Kidney capillary endothelial cell (primary cell): Measurements from ENCODE around the gene AGRN.
A peak's percentile ranks its signal among the peaks of the same experiment; 100 is the strongest.
"Not testable (repeated sequence)": the region's sequence is repeated elsewhere in the genome, so short reads cannot be mapped to it uniquely, and the experiment has no call there.

Source experiments
- DNase-seq: peaks from one replicate; pipeline ENCODE4 v3.0.0-alpha.2; 2018; ENCODE audit warnings: low spot score

Gene AGRN

GRCh38 chr1:1067284-1067859 lies 47.5 kb downstream of the AGRN start:
- no peak for DNase-seq

GRCh38 chr1:1067860-1068516 lies 48.1 kb downstream of the AGRN start:
- DNase-seq: no peak

DNA sequence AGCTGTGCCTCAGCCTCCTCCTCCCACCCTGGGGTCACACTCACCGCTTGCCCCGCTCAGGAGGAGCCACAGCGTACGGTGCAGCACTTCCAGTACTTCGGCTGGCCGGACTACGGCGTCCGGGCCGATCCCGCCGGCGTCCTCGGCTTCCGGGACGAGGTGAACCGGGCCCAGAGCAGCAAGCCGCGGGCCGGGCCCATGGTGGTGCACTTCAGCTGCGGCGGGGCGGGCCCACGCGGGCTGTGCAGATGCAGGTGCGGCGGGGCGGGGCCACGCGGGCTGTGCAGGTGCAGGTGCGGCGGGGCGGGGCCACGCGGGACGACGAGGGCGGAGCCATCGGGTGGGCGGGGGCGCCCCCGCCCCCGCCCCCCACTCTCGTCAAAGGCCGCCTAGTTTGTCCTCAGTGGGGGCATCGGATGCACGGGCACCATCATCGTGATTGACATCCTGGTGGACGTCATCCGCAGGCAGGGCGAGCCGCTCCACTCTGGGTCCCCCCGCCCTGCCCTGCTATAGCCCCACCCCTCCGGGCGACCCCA lies 48.7 kb downstream of the AGRN start:
- no peak for DNase-seq

DNA sequence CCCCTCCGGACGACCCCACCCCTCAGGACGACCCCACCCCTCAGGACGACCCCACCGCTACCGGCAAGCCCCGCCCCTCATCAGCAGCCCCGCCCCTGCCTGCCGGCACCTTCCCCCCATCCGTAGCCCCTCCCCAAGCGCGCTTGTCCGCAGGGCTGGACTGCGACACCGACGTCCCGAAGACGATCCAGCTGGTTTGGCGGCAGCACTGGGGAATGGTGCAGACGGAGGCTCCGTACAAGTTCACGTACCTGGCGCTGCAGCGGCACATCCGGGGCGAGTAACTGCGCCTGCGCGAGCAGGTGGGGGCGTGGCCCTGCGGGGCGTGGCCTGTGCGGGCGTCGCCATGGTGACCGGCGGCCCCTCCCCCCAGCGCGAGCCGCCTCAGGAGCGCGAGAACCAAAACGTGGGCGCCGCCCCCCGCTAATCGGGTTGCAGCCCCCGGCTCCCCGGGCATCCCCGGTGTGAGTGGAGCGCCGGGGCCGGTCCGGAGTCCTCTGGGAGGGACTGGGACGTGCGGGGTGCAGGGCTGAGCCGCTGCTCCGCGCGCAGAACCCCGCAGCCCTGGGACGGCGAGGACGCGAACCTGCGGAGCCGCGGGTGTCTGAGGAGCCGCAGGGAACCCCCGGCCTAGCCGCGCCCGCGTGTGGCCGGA lies 49.3 kb downstream of the AGRN start:
- DNase-seq: peak; percentile 34

DNA sequence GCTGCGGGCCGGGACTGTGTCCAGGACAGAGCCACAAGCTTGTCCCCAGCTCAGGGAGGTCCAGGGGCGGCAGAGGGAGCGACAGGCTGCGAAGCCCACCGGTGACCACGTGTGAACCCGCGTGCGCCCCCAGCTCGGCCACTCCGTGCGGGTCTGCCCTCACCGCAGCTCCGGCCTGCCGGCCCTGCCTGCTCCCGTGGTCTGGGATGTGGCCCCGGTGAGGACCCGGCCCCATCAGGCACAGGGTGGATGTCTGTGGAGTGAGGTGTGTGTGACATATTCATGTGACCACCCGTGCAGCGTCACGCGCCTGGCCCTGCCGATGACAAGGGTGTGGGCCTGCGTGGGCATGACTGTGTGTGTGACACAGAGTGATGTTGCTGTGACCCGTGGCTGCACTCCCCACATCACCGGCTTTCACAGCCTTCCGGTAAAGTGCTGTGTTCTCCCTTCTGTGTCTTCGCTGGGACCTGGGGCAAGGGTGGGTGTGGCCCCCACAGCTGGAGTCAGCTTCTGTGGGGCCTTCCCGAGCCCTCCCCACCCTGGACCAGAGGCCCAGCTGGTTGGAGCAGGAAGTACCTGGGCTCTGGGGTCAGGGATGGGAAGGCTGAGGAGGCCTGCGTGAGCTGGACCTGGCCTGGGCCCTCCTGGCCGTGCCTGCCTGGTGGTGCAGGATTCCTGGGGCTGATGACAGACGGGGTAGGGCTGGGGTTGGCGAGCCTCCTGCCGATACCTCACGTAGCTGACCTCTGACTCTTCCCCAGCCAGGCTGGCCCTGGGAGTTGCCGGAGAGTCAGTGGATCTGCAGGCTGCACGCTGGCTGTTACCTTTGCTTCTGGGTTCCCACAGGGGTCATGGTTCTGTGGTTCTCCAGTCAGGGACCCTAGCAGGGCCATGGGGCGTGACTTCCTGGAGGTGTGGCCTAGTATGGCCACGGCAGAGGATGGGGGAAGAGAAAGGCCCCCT lies 50.1 kb downstream of the AGRN start:
- no peak for DNase-seq

GRCh38 chr1:1071486-1072298 lies 51.8 kb downstream of the AGRN start:
- no peak for DNase-seq

GRCh38 chr1:1072299-1072848 lies 52.5 kb downstream of the AGRN start:
- DNase-seq: no peak

- no peak for DNase-seq
Observed at GRCh38 chr1:1072849-1073742, 53.2 kb downstream of the AGRN start.

DNA sequence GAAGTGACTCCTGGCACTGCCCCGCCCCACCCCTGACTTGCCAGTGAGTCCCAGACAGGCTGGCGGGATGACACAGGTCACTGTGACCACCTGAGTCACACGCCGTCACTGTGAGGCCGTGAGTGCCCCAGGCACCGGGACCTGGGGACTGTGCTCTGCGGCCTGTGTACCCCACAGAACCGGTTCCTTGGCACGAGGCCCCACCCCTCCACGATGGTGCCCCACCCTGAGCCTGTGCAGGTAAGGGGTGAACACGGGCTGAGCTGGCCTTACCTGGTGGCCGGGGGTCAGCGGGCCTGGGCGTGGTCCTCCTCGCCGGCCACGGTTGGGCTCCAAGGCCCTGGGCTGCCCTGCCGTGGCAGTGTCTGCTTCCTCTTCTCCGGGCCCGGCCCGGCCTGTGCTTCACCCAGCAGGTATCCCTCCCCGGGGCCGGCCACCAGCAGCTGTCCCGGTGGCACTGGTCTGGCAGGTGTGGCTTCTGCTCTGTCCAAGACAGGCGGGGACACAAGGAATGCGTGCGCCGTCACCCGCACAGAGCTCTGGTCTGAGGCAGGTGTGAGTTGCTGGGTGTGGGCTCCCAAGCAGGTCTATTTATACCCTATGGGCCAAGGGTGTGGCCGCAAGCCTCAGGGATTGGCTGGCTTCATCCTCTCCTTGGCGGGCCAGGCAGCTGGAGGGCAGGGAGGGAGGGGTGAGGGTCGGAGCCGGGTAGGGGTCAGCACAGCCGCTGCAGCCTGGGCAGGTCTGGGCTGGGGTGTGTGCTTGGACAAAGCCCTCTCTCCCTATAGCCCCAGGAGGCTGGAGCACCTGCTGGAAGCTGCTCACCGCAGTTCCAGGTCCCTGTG lies 54.0 kb downstream of the AGRN start, which contains the start of gene RNF223:
TSS of gene RNF223 (minus strand) at position 564 of the 845 bp plus-strand sequence. CDS start 1,740 bp downstream, outside the sequence.
- DNase-seq: no peak

DNA sequence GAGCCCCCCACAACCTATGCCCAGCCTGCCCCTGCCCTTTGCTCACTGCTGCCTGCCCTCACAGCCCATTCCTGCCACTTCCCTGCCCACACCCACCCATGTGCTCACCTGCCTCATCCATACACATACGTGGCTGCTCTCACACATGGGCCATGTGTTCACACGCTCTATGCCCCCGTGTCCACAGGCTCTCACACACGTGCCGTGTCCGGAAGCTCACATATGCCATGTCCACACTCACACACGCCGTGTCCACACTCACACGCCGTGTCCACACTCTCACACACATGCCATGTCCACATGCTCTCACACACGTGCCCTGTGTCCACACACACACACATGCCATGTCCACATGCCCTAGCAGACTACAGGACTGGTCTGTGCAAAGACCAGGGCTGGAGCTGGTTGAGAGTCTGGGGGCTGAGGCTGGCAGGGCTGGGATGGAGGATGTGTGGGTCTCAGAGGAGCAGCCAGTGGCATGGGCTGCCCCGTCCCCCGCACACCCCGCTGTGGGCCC lies 54.8 kb downstream of the AGRN start:
- DNase-seq: no peak

DNA sequence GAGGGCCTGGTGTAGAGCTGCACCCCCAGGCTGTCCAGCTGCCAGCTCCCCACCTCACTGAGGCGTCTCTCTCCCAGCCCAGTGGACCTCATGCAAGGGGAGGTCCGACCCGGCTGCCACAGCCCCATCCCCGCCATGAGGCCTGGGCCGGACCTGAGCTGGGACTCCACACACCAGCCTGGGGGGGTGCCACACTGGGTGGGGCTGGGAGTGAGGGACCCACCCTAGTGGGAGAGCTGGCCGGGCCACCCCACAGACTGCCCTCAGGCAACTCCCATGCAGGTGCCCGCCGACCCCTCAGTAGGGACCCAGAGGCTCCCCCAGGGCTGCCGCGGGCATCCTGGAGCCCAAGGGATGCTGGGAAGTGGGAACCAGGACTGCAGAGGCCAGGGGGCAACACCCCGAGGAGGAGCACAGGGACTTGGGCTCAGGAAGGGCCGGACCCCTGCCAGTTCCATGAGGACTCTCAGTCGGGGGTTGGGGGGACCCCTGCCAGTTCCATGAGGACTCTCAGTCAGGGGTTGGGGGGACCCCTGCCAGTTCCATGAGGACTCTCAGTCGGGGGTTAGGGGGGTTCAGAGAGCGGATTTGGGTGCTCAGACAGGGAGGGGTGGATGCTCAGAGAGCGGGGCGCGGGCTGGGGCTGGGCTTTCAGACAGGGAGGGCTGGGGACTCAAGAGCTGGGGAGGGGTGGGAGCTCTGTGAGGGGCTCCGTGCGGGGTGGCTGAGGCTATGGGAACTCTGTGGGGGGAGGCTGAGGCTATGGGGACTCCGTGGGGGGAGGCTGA lies 55.4 kb downstream of the AGRN start:
- DNase-seq: no peak

DNA sequence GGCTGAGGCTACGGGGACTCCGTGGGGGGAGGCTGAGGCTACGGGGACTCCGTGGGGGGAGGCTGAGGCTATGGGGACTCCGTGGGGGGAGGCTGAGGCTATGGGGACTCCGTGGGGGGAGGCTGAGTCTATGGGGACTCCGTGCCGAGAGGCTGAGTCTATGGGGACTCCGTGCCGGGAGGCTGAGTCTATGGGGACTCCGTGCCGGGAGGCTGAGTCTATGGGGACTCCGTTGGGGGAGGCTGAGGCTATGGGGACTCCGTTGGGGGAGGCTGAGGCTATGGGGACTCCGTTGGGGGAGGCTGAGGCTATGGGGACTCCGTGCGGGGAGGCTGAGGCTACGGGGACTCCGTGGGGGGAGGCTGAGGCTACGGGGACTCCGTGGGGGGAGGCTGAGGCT lies 57.5 kb downstream of the AGRN start:
- not testable (repeated sequence) for DNase-seq

DNA sequence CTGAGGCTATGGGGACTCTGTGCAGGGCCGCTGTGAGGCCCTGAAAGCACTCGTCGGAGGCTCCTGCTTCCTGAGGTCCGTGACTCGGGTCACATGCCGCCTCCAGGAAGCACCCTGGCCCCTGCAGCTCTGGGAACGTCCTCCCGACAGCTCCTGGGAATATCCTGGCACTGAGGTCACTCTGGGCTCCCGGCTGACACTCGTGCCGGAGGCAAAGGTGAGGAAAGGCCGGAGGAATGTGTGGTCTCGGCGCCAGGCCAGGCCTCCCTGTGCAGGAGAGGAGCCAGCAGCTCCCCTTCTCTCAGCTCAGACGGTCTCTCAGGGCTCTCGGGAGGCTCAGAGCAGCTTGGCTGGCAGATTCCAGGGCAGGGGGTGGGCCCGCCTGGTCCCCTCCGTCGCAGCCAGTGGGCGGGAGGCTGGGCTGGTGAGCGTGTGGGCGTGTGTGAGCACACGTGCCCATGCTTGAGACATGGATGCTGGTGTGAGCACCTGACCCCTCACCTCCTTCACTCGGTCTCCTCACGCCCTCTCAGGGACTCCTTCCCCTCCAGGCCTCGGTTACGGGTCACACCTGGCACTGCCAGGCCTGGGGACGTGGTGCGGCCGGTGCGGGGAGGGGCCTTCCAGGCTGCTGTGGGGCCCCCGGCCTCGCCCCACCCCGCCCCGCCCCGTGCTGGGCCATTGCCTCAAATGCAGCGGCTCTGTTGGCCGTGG lies 59.6 kb downstream of the AGRN start:
- peak; percentile 94 for DNase-seq

- DNase-seq: no peak
Observed at GRCh38 chr1:1080122-1080757, 60.3 kb downstream of the AGRN start.

DNA sequence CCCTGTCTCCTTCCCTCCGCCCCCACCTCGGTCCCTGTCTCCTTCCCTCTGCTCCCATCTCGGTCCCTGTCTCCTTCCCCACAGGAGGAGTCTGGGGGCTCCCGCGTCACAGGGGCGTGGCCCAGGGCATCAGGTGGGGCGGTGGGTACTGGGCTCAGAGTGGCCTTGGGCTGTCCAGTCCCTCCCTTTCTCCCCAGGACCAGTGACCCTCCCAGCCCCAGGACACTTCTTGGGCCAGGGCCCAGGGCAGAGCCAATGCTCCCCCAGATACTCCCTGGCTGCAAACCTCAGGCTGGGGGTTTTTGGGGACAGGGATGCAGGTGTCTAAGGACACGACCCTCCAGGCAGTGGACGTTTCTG lies 61.0 kb downstream of the AGRN start:
- DNase-seq: no peak
